ENCODE measurements around the gene RNASE12. TPM values are rescaled to one million over a fixed set of nuclear protein-coding genes. Genes with fewer than 3 reads are reported as not detected.
A peak's percentile ranks its signal among the peaks of the same experiment; 100 is the strongest.

Gene RNASE12
- total RNA-seq = not detected

- intact Hi-C loops (cut with micrococcal nuclease) = no loop called here
- Mint-ChIP-seq H3K4me3 (no peak within 1 kb of the TSS), H3K4me1 (ENCODE audit: low read depth) (no peaks in the 10 kb centered on the region), H3K9me3 (no peaks in the 10 kb centered on the region), H3K36me3 (no peaks in the 10 kb centered on the region), H3K27me3 (peaks cover 3% of the 10 kb centered on the region), H3K27ac (no peak within 1 kb of the TSS)
- DNase-seq = no peak
- POLR2A ChIA-PET = no interaction called here
- CTCF ChIA-PET = no interaction called here
These were observed at the start of gene RNASE12 for GRCh38 chr14:20591235-20591634. Gene RNASE12 (minus strand): TSS chr14:20591376. CDS start chr14:20590723, 653 bp downstream.

- Mint-ChIP-seq H3K4me3 (peak overlapping the region; percentile 76), H3K9me3 (no peaks in the 10 kb centered on the region), H3K36me3 (peaks cover 6% of the 10 kb centered on the region), H3K27ac (peak overlapping the region; percentile 87), H3K4me1 (ENCODE audit: low read depth) (peaks cover 40% of the 10 kb centered on the region), H3K27me3 (peaks cover 36% of the 10 kb centered on the region)
- intact Hi-C loops (cut with micrococcal nuclease) = loop anchor here (1.0 kb wide), 2 partner anchors 8 to 20 kb away; no protein-coding TSS in a partner anchor
- ChIA-PET CTCF (interaction anchor here (1.7 to 3.3 kb wide), 4 partner anchors 19 to 58 kb away, joined by 9 to 28 read pairs (median 14); no protein-coding TSS in a partner anchor), POLR2A (interaction anchor here (1.3 to 2.9 kb wide), 4 partner anchors 20 to 290 kb away, joined by 3 to 16 read pairs (median 8); partner anchors contain the start of gene PARP2)
- DNase-seq = peak; percentile 81
These were observed 41.9 kb upstream of the RNASE12 start for GRCh38 chr14:20632831-20633691.

DNA sequence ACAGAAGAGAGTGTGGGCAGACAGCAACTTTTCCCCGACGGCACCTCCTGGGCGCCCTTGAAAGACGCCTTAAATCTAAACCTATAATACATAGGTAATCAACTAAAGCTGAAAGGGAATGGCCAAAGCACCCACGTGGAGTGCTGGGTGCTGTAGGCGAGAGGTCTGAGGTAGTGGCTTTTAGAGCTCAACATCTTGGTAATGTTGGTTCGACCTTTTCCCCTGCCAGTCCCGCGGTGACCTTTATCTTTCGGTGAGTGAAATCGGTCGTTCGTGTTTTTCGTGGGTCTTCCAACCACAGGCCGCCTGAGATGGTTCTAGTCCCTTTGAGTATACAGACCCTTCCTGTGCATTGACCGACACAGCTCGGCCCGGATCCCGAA lies 41.3 kb upstream of the RNASE12 start:
- peaks cover 6% of the 10 kb centered on the region for H3K36me3 Mint-ChIP-seq
- peak; percentile 41 for DNase-seq
- peak overlapping the region; percentile 76 for H3K4me3 Mint-ChIP-seq
- intact Hi-C loops (cut with micrococcal nuclease) = no loop called here
- peak overlapping the region; percentile 87 for H3K27ac Mint-ChIP-seq
- peaks cover 42% of the 10 kb centered on the region for H3K27me3 Mint-ChIP-seq
- H3K9me3 Mint-ChIP-seq = no peaks in the 10 kb centered on the region
- ChIA-PET POLR2A (interaction anchor here (1.2 to 2.9 kb wide), 5 partner anchors 19 to 289 kb away, joined by 3 to 16 read pairs (median 4); partner anchors contain the start of gene PARP2), CTCF (interaction anchor here (1.0 to 3.3 kb wide), 6 partner anchors 19 to 339 kb away, joined by 3 to 28 read pairs (median 10); no protein-coding TSS in a partner anchor)
- H3K4me1 Mint-ChIP-seq (ENCODE audit: low read depth) = peaks cover 46% of the 10 kb centered on the region

DNA sequence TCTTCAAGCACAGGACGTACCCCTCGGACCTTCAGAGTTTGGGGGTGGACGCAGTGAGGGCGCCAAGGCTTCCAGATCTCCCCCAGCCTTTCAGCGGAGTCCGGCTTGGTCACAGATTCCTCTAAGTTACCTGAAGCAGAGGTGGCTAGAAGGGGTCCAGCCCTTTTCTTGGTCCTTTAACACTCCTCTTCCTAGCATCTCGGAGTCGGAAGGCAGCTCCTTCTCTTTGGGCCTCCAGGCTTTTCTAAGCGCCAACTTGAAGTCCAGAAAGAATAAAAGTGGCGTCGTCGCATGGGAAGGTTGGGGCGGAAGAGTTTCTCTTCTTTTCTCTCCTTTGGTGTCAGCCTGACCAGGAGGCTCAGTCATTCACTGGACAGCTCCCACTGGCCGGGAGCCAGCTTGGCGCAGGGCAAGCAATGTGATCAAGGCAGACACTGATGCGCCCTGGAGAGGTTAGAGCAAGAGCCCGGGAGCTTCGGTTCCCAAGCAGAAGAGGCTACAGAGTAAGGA lies 40.8 kb upstream of the RNASE12 start:
- no peak overlapping the region for H3K27ac Mint-ChIP-seq
- H3K4me3 Mint-ChIP-seq = peak overlapping the region; percentile 76
- DNase-seq = peak; percentile 31
- CTCF ChIA-PET = interaction anchor here (1.0 to 3.3 kb wide), 7 partner anchors 18 to 339 kb away, joined by 3 to 28 read pairs (median 9); partner anchors contain the start of gene RNASE4
- no peaks in the 10 kb centered on the region for H3K9me3 Mint-ChIP-seq
- POLR2A ChIA-PET = interaction anchor here (1.2 to 2.9 kb wide), 5 partner anchors 19 to 289 kb away, joined by 3 to 16 read pairs (median 4); partner anchors contain the start of gene PARP2
- intact Hi-C loops (cut with micrococcal nuclease) = loop anchor here (1.0 kb wide), 1 partner anchor 51 kb away; no protein-coding TSS in a partner anchor
- H3K4me1 Mint-ChIP-seq (ENCODE audit: low read depth) = peaks cover 51% of the 10 kb centered on the region
- H3K36me3 Mint-ChIP-seq = peaks cover 6% of the 10 kb centered on the region
- peaks cover 46% of the 10 kb centered on the region for H3K27me3 Mint-ChIP-seq

GRCh38 chr14:20631023-20631879 lies 40.1 kb upstream of the RNASE12 start:
- intact Hi-C loops (cut with micrococcal nuclease) = loop anchor here (1.0 kb wide), 1 partner anchor 52 kb away; no protein-coding TSS in a partner anchor
- H3K36me3 Mint-ChIP-seq = peaks cover 6% of the 10 kb centered on the region
- H3K27ac Mint-ChIP-seq = peak overlapping the region; percentile 76
- CTCF ChIA-PET = interaction anchor here (0.7 to 3.3 kb wide), 8 partner anchors 17 to 340 kb away, joined by 3 to 28 read pairs (median 8); partner anchors contain the start of gene RNASE4
- peak overlapping the region; percentile 76 for H3K4me3 Mint-ChIP-seq
- POLR2A ChIA-PET = interaction anchor here (1.2 to 2.9 kb wide), 5 partner anchors 18 to 288 kb away, joined by 3 to 16 read pairs (median 4); partner anchors contain the start of gene PARP2
- peaks cover 49% of the 10 kb centered on the region for H3K27me3 Mint-ChIP-seq
- DNase-seq = peak; percentile 57
- peaks cover 57% of the 10 kb centered on the region for H3K4me1 Mint-ChIP-seq (ENCODE audit: low read depth)
- no peaks in the 10 kb centered on the region for H3K9me3 Mint-ChIP-seq

DNA sequence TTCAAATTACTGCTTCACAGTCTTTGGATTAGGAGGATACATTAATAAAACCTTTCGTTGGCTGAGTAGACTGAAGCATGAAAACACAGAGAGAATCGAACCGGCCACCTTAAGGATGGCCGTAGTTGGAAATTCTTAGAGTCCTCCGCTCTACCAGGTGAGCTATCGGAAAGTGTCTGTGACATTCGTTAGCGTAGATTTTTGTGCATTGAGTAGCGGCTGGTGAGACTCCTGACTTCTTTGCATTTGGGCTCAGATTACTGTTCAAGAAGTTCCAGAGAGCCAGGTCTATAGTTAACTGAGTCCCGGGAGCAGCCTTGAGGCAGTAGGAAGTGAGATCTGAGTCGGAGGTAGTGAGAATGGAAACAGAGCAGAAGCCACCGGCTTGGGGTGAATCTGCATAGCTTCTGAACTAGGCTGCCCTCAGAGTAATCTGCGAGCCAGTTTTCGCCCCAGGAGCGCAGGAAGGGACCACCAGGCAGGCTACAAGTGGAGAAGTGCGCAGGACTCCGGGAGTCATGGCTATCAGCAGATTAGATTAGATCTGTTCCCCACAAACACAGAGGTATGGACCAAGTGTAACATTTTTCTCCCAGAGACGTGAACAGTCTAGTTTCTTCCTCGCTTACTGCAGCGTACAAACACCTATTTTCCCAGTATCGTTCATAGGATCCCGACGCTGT lies 39.3 kb upstream of the RNASE12 start:
- H3K4me3 Mint-ChIP-seq = peak overlapping the region; percentile 72
- peaks cover 63% of the 10 kb centered on the region for H3K4me1 Mint-ChIP-seq (ENCODE audit: low read depth)
- CTCF ChIA-PET = interaction anchor here (0.6 to 3.3 kb wide), 7 partner anchors 17 to 341 kb away, joined by 3 to 28 read pairs (median 7); partner anchors contain the start of gene RNASE4
- peaks cover 50% of the 10 kb centered on the region for H3K27me3 Mint-ChIP-seq
- peak; percentile 62 for DNase-seq
- H3K9me3 Mint-ChIP-seq = no peaks in the 10 kb centered on the region
- POLR2A ChIA-PET = interaction anchor here (2.6 to 2.9 kb wide), 2 partner anchors 17 to 51 kb away, joined by 12 to 16 read pairs; no protein-coding TSS in a partner anchor
- intact Hi-C loops (cut with micrococcal nuclease) = loop anchor here (1.0 kb wide), 2 partner anchors 17 to 53 kb away; no protein-coding TSS in a partner anchor
- peaks cover 6% of the 10 kb centered on the region for H3K36me3 Mint-ChIP-seq
- H3K27ac Mint-ChIP-seq = peak overlapping the region; percentile 76

DNA sequence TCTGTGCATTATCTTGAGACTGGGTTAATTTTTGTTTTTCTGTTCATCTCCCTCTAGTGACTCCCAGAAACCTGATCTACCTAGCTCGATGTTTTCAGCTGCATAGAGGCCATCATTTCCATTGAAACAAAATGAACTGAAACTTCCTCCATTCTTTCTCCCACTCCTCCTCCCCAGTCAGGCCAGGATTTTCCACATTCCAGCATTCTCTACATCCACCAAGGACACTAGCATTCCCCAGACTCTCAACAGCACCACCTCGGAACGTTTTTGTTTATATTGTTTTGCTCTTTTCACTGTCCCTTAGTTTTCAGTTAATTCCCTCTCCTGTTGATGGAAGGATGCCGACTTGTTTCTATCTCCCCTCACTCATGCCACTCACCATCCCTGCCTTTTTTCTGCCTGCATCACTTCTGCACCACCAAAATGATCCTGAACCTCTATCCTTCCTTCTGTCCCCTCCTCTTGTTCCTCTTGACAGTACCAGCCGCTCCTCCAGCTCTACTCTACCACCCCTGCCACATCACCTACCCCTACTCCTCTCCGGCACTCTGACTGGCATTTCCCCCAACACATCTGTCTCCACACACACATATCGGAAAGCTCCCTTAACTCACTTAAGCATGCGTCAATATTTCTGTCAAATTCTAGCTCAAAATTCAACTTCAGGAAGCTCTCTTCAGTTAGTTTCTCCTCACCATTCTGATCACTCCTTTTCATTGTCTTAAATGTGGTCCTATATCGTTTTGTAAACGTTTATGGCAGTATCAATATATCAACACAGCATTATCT lies 37.1 kb upstream of the RNASE12 start:
- CTCF ChIA-PET = no interaction called here
- Mint-ChIP-seq H3K27me3 (peaks cover 50% of the 10 kb centered on the region), H3K4me1 (ENCODE audit: low read depth) (peaks cover 73% of the 10 kb centered on the region), H3K27ac (no peak overlapping the region), H3K9me3 (no peaks in the 10 kb centered on the region), H3K36me3 (peaks cover 10% of the 10 kb centered on the region), H3K4me3 (no peak overlapping the region)
- no peak for DNase-seq
- POLR2A ChIA-PET = no interaction called here
- intact Hi-C loops (cut with micrococcal nuclease) = no loop called here

DNA sequence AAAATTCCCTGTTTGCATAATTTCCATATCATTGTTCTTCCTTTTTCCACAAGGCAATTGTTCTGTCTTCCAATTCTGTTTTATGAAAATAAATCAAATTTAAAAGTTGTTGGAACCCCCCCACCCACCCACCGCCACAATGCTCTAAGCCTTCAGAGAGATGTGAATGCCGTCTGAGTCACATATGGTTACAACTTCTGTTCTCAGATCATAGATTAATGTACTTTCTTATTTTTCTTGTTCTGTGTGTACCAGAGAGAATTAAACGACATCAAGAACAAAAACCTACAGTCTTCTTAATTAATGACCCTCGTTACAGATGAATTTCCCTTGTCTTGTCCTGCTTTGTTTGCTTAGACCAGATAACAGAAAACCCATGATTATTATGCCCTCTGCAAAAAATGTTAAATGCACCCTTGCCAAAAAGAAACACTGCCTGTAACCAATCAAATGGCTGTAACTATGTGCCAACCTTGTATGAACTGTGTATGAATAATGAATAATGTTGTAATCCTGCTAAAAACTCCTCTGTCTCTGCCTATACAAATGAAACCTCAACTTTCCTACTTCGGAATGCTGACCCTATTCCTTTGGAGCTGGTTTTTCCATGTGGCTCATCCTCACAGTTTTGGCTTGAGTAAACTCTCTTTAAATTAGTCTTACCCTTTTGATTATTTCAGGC lies 36.3 kb upstream of the RNASE12 start:
- H3K4me3 Mint-ChIP-seq = no peak overlapping the region
- H3K36me3 Mint-ChIP-seq = peaks cover 6% of the 10 kb centered on the region
- intact Hi-C loops (cut with micrococcal nuclease) = no loop called here
- no peak for DNase-seq
- H3K27ac Mint-ChIP-seq = no peak overlapping the region
- ChIA-PET POLR2A (no interaction called here), CTCF (no interaction called here)
- H3K27me3 Mint-ChIP-seq = peaks cover 50% of the 10 kb centered on the region
- no peaks in the 10 kb centered on the region for H3K9me3 Mint-ChIP-seq
- H3K4me1 Mint-ChIP-seq (ENCODE audit: low read depth) = peaks cover 73% of the 10 kb centered on the region

- Mint-ChIP-seq H3K27me3 (peaks cover 54% of the 10 kb centered on the region), H3K4me1 (ENCODE audit: low read depth) (peaks cover 66% of the 10 kb centered on the region), H3K4me3 (peak overlapping the region; percentile 75), H3K36me3 (peaks cover 6% of the 10 kb centered on the region), H3K27ac (no peak overlapping the region), H3K9me3 (no peaks in the 10 kb centered on the region)
- CTCF ChIA-PET = interaction anchor here (0.9 to 1.3 kb wide), 4 partner anchors 13 to 95 kb away, joined by 3 read pairs; no protein-coding TSS in a partner anchor
- POLR2A ChIA-PET = no interaction called here
- peak; percentile 41 for DNase-seq
- intact Hi-C loops (cut with micrococcal nuclease) = no loop called here
These were observed 35.1 kb upstream of the RNASE12 start for GRCh38 chr14:20626274-20626673.

Data from activated CD4-positive, alpha-beta memory T cell treated with anti-CD3 and anti-CD28 coated beads for 36 hours (primary cell).